GM18909 (cell line): ENCODE data around the gene OTOGL.

ENCODE experiments used
- ATAC-seq: cut with Tn5 transposase; IDR thresholded peaks from one replicate; pipeline ENCODE4 v1.9.1; 2021; ENCODE audit warnings: mild to moderate bottlenecking; ENCODE audit not compliant: unreplicated experiment, poor library complexity

OTOGL gene

GRCh38 chr12:80420075-80420474, 320.7 kb downstream of the OTOGL start:
- ATAC-seq, result no peak

GRCh38 chr12:80422550-80422949, 323.2 kb downstream of the OTOGL start:
- ATAC-seq, result no peak
